Lower leg skin (tissue), 4 donors: Measurements from ENCODE around the gene CAPN1. TPM values are rescaled to one million over a fixed set of nuclear protein-coding genes. Genes with fewer than 3 reads are reported as not detected.
"Not testable (repeated sequence)": the region's sequence is repeated elsewhere in the genome, so short reads cannot be mapped to it uniquely, and the experiment has no call there.

Experiments used
- DNase-seq, 2 donors: peaks; one replicate each; pipeline ENCODE4 v3.0.0-alpha.2; 2019; ENCODE audit warnings: low spot score in 2 of 2
- H3K4me3 ChIP-seq: fragments of 200-600 bp; sonication (generic); 2 replicates; pipeline ENCODE4 v1.5.1; 2017; ENCODE audit warnings: mild to moderate bottlenecking, low read depth; ENCODE audit not compliant: poor library complexity, severe bottlenecking
- POLR2A ChIP-seq, 2 donors: fragments of 450-650 bp; IDR thresholded peaks; one replicate each; pipeline ENCODE4 v1.6.1; 2016 to 2017; ENCODE audit warnings: antibody characterized with exemption in 2 of 2, mild to moderate bottlenecking in 1 of 2, moderate library complexity in 1 of 2
- WGBS, 2 donors: methylation state at CpG; one replicate each; pipeline ENCODE4 v1.1.5; 2018; 5-methylcytosine and 5-hydroxymethylcytosine counted together
- intact Hi-C: fragments of 100-400 bp; cut with DNase I; formaldehyde crosslinking; loops from one replicate; pipeline ENCODE4 v1.15.0; 2023; ENCODE audit warnings: low total_unique reads
- total RNA-seq, 4 donors: library from RNA; depleted of rRNA; stranded (reverse); fragments of >200 nt; gene quantifications; one replicate each; pipeline ENCODE4 v1.1.0, GENCODE V29; 2016
- TF ChIP-seq, protein P1 (sequence below), 3 donors: fragments of 450-650 bp; IDR thresholded peaks; one replicate each; pipeline ENCODE4 v1.5.1; 2016; ENCODE audit warnings: antibody characterized with exemption in 3 of 3, mild to moderate bottlenecking in 3 of 3, moderate library complexity in 2 of 3

The CAPN1 gene
- total RNA-seq, 4 donors from 2014 or later: 284 to 464 (median 363) TPM

DNA sequence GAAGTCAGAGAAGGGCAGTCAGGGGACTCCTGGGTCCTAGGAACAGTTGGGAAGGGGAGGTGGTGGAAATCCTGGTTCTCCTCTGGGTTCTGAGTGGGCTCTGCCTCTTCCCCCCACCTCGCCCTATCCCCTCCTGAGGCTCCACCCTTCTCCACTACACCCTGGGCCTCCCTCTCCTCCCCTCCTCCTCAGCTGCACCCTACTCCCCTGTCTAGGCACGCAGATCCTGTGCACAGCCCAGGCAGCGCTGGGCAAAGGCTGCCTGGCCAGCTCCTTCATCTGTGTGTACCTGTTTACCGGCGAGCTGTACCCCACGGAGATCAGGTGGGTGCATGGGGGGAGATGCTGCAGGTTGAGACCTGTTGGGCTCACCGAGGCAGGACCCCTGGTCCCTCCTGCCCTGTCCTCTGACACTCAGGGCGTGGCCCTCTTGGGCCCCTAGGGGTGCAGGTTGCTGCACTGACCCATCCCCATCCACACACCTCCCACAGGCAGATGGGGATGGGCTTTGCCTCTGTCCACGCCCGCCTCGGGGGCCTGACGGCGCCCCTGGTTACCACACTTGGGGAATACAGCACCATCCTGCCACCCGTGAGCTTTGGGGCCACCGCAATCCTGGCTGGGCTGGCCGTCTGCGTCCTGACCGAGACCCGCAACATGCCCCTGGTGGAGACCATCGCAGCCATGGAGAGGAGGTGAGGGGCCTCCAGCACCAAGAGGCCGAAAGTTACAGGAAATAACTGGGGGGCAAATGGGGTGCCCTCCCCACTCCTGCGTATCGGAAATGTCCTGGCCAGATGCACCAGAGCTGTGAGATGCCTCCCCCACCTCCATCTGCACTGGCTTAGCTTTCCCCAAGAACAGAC, 54.7 kb downstream of the CAPN1 start:
- no peak for DNase-seq
- TF ChIP-seq, protein P1, sequence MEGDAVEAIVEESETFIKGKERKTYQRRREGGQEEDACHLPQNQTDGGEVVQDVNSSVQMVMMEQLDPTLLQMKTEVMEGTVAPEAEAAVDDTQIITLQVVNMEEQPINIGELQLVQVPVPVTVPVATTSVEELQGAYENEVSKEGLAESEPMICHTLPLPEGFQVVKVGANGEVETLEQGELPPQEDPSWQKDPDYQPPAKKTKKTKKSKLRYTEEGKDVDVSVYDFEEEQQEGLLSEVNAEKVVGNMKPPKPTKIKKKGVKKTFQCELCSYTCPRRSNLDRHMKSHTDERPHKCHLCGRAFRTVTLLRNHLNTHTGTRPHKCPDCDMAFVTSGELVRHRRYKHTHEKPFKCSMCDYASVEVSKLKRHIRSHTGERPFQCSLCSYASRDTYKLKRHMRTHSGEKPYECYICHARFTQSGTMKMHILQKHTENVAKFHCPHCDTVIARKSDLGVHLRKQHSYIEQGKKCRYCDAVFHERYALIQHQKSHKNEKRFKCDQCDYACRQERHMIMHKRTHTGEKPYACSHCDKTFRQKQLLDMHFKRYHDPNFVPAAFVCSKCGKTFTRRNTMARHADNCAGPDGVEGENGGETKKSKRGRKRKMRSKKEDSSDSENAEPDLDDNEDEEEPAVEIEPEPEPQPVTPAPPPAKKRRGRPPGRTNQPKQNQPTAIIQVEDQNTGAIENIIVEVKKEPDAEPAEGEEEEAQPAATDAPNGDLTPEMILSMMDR (IDR thresholded peaks at IDR 0.05): no peak
- no peak for TF ChIP-seq POLR2A (IDR thresholded peaks at IDR 0.05)
- no peak overlapping the region for H3K4me3 ChIP-seq
- intact Hi-C loops: no loop called here
- 82 to 83% methylated on average over 20 to 22 of the region's 23 CpGs for WGBS, 2 donors

DNA sequence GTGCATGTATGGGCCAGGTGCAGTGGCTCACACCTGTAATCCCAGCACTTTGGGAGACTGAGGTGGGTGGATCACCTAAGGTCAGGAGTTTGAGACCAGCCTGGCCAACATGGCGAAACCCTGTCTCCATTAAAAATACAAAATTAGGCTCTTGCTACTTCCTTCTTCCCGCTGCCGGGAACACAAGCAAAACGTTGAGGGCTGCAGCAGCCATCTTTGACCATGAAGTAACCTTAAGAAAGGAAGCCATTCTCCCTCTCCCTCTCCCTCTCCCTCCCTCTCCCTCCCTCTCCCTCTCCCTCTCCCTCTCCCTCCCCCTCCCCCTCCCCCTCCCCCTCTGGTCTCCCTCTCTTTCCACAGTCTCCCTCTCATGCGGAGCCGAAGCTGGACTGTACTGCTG, 56.6 kb downstream of the CAPN1 start:
- H3K4me3 ChIP-seq, DNase-seq, intact Hi-C loops: not testable (repeated sequence)
- 62 to 63% methylated on average over 4 to 6 of the region's 6 CpGs for WGBS, 2 donors

DNA sequence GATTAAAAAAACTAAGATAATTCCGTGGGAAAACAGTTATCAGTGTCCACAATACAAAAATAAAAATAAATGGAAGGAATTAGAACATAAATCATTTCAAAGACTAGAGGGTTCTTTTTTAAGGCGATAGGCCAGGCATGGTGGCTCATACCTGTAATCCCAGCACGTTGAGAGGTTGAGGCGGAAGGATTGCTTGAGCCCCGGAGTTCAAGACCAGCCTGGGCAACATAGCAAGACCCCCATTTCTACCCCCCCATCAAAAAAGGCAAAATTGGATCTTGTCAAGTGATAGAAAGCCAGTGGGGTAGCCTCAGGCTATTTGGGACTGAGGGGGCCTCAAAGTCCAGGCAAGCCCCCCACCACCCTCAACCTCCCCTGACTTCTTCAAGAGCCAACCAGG, 59.4 kb downstream of the CAPN1 start:
- TF ChIP-seq, protein P1 (IDR thresholded peaks at IDR 0.05): no peak
- no peak for TF ChIP-seq POLR2A (IDR thresholded peaks at IDR 0.05)
- no peak overlapping the region for H3K4me3 ChIP-seq
- 65 to 70% methylated on average over 5 of the region's 5 CpGs for WGBS, 2 donors
- DNase-seq: no peak
- intact Hi-C loops: no loop called here

DNA sequence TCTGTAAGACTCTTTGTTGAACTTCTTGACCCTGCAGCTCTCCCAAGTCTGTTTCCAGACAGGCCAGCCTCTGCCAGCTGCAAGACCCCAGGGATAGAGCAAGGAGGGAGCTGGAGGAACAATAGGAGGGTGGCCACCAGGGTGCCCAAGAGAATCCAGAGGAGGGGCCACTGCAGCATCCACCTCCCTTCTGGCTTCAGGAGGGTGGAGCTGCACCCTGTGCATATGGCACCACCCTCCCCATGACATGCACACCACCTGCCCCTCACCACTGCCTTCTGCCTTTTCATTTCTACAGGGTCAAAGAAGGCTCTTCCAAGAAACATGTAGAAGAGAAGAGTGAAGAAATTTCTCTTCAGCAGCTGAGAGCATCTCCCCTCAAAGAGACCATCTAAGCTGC, 60.0 kb downstream of the CAPN1 start:
- H3K4me3 ChIP-seq: no peak overlapping the region
- TF ChIP-seq POLR2A (IDR thresholded peaks at IDR 0.05): no peak
- TF ChIP-seq, protein P1 (IDR thresholded peaks at IDR 0.05): no peak
- intact Hi-C loops: no loop called here
- DNase-seq: no peak

DNA sequence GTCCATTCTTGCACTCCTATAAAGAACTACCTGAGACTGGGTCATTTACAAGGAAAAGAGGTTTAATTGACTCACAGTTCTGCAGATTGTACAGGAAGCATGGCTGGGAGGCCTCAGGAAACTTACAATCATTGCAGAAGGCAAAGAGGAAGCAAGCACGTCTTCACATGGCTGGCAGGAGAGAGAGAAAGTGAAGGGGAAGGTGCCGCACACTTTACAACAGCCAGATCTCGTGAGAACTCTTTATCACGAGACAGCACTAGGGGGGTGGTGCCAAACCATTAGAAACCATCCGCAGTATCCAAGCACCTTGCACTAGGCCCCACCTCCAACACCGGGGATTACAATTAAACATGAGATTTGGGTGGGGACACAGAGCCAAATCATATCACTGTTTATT, 60.7 kb downstream of the CAPN1 start:
- WGBS, 2 donors: 89 to 91% methylated on average over 6 of the region's 6 CpGs
- no peak for DNase-seq
- H3K4me3 ChIP-seq: no peak overlapping the region
- TF ChIP-seq, protein P1 (IDR thresholded peaks at IDR 0.05): no peak
- TF ChIP-seq POLR2A (IDR thresholded peaks at IDR 0.05): no peak
- intact Hi-C loops: no loop called here

DNA sequence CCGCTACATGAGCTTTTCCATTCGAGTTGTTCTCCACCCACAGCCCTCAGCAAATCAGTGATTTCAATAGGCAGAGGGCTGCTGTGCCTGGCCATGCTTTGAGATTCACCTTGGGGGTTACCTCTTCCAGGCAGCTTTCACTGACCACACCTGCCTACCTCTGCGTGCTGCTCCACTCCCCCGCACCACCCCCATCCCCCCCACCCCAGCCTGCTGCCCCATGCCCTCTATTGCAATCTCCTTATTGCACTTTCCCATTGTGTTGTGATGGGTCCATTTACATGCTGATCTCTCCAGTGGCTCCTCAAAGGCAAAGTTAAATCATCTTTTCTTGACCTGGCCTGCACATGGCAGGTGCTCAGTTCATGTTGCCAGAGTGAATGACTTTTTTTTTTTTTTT, 62.1 kb downstream of the CAPN1 start:
- DNase-seq: no peak
- WGBS, 2 donors: 52 to 72% methylated on average over 4 of the region's 4 CpGs
- H3K4me3 ChIP-seq: no peak overlapping the region
- no peak for TF ChIP-seq POLR2A (IDR thresholded peaks at IDR 0.05)
- TF ChIP-seq, protein P1 (IDR thresholded peaks at IDR 0.05): no peak
- intact Hi-C loops: no loop called here

DNA sequence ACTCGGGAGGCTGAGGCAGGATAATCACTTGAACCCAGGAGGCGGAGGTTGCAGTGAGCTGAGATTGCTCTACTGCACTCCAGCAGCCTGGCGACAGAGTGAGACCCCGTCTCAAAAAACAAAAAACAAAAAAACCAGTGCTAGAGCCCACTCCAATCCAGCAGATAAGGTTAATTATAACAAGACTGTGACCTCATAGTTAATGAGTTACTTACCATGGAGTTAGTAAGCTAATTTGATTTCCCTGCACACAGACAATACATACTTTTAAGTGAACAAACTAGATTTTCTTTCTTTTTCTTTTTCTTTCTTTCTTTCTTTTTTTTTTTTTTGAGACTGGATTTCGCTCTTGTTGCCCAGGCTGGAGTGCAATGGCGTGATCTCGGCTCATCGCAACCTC, 63.3 kb downstream of the CAPN1 start:
- intact Hi-C loops, H3K4me3 ChIP-seq, DNase-seq: not testable (repeated sequence)
- 93 to 95% methylated on average over 8 of the region's 8 CpGs for WGBS, 2 donors
